ENCODE data around the gene ZNF345. TPM values are rescaled to one million over a fixed set of nuclear protein-coding genes. Genes with fewer than 3 reads are reported as not detected.

Gene ZNF345
- 1 to 10 TPM; 2.6 to 7.4 (median 4.2) TPM for total RNA-seq

GRCh38 chr19:36850559-36851442, at the start of gene ZNF345:
Gene ZNF345, plus strand, starts transcription at chr19:36850876. Its CDS starts 25,955 bp downstream, at chr19:36876831.
- ATAC-seq (ENCODE audit: low FRiP score) (peak; percentile 93), DNase-seq (ENCODE audit: low spot score) (peak; percentile 80)
- TF ChIP-seq CTCF (IDR thresholded peaks at IDR 0.05) = no peak

DNA sequence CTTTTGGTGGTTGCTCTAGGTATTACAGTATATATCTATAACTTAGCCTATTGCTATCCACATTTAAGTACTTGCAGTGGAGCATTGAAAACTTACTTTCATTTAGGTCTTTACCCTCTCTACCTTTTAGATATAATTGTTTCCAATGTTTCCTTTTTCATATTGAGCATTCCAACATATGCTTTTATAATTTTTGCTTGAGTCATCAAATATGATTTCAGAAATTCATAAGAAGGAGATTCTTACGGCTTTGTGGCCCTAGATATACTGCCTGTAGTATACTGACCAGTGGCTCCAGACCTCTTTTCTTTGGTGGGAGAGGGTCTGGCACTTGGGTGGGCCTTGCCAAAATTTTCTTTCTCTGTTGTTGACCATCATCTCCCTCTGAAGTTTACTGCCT, 45.3 kb upstream of the ZNF345 start:
- TF ChIP-seq CTCF (IDR thresholded peaks at IDR 0.05) = no peak
- ATAC-seq (ENCODE audit: low FRiP score) = no peak
- DNase-seq (ENCODE audit: low spot score) = no peak

- ATAC-seq (ENCODE audit: low FRiP score) (no peak), DNase-seq (ENCODE audit: low spot score) (no peak)
- TF ChIP-seq CTCF (IDR thresholded peaks at IDR 0.05) = no peak
Measured at GRCh38 chr19:36807029-36807428, 43.6 kb upstream of the ZNF345 start.

DNA sequence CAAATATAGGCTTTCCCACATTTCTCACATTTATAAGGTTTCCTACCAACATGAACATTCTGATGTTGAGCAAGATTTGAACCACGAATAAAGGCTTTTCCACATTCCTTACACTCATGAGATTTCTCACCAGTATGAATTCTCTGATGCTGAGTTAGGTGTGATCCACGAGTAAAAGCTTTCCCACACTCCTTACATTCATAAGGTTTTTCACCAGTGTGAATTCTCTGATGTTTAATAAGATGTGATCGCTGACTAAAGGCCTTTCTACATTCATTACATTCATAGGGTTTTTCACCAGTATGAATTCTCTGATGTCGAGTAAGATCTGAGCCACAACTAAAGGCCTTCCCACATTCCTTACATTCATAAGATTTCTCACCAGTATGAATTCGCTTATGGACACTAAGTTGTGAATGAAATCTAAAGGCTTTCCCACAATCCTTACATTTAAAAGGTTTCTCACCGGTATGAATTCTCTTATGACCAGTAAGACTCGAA, 31.5 kb upstream of the ZNF345 start:
- DNase-seq (ENCODE audit: low spot score) = no peak
- ATAC-seq (ENCODE audit: low FRiP score) = no peak
- no peak for TF ChIP-seq CTCF (IDR thresholded peaks at IDR 0.05)

DNA sequence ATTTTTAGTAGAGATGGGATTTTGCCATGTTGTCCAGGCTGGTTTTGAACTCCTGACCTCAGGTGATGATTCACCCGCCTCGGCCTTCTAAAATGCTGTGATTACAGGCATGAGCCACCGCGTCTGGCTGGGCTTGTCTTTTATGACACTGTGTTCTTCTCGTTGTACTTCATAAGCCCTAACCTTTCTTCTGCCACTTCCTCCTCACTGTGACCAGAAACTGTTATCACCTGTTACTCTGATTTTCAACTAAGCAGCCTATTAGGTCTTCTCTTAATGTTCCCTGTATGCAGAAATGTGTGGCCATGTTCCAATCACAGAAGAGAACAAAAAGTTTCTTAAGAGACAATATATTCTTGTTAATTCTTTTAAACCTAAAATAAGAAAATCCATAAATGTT, 28.9 kb upstream of the ZNF345 start:
- ATAC-seq (ENCODE audit: low FRiP score) = no peak
- DNase-seq (ENCODE audit: low spot score) = no peak
- no peak for TF ChIP-seq CTCF (IDR thresholded peaks at IDR 0.05)

DNA sequence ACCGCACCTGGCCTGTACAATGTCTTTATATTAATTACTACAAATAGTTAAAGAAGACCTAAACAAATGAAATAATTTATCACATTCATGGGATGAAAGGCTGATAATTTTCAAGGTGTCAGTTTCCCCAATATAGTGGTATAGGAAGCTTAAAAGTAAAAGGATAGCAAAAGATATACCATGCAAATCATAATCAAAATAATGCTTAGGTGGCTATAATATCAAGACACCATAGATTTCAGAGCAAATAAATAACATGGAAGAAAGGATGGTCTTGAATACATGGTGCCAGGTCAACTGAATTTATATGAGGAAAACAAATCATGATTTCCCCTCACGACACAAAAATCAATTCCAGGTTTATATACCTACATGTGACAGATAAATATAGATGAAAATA, 17.2 kb upstream of the ZNF345 start:
- ATAC-seq (ENCODE audit: low FRiP score) (no peak), DNase-seq (ENCODE audit: low spot score) (no peak)
- TF ChIP-seq CTCF (IDR thresholded peaks at IDR 0.05) = no peak
